K562 (cell line): ENCODE results near the gene ADAP1. TPM values are rescaled to one million over a fixed set of nuclear protein-coding genes. Genes with fewer than 3 reads are reported as not detected.

Experiments used
- HCFC1 ChIP-seq: IDR thresholded peaks from 2 replicates; pipeline ENCODE4 v1.6.1; 2012; ENCODE audit warnings: low read depth, low read length, improper control_type of control experiment
- NEUROD1 ChIP-seq: fragments of 150-350 bp; IDR thresholded peaks from 2 replicates; pipeline ENCODE4 v1.6.1; 2014; ENCODE audit warnings: borderline replicate concordance, low read length, low read depth; ENCODE audit not compliant: partially characterized antibody
- PML ChIP-seq: IDR thresholded peaks from 2 replicates; pipeline ENCODE4 v1.6.1; 2012; ENCODE audit warnings: low read length, inconsistent platforms
- POLR2AphosphoS2 ChIP-seq: IDR thresholded peaks from 2 replicates; pipeline ENCODE4 v1.6.1; 2012; ENCODE audit warnings: low read length, improper control_type of control experiment
- SIN3B ChIP-seq: fragments of 450-650 bp; IDR thresholded peaks from 2 replicates; pipeline ENCODE4 v1.6.1; 2017; ENCODE audit warnings: low read depth, mild to moderate bottlenecking, moderate library complexity
- TBL1XR1 ChIP-seq, 2 experiments: IDR thresholded peaks; 2 replicates each; pipeline ENCODE4 v1.6.1; 2012; ENCODE audit warnings: improper control_type of control experiment in 2 of 2, low read length in 2 of 2, mild to moderate bottlenecking in 1 of 2
- ZFX ChIP-seq: sonication (generic); formaldehyde crosslinking; IDR thresholded peaks from 2 replicates; pipeline ENCODE4 v1.8.0; 2022; ENCODE audit warnings: mild to moderate bottlenecking, missing genetic modification reagents, moderate library complexity
- ZNF184 ChIP-seq: sonication (generic); formaldehyde crosslinking; IDR thresholded peaks from 2 replicates; pipeline ENCODE4 v1.5.0; 2020; ENCODE audit warnings: missing genetic modification reagents
- ZNF23 ChIP-seq: fragments of 250-450 bp; sonication (Bioruptor Pico); IDR thresholded peaks from 2 replicates; pipeline ENCODE4 v1.4.0; 2020; ENCODE audit warnings: mild to moderate bottlenecking
- ZNF408 ChIP-seq: fragments of 250-450 bp; sonication (Bioruptor Pico); IDR thresholded peaks from 2 replicates; pipeline ENCODE4 v1.4.0; 2020; ENCODE audit warnings: low read depth, mild to moderate bottlenecking, moderate library complexity
- ZNF589 ChIP-seq: fragments of 200-800 bp; sonication (Bioruptor generic); IDR thresholded peaks from 2 replicates; pipeline ENCODE4 v1.6.1; 2016; ENCODE audit warnings: low read depth, missing genetic modification characterization, missing compliant biosample characterization
- ZNF76 ChIP-seq: fragments of 250-450 bp; sonication (Bioruptor Pico); IDR thresholded peaks from 2 replicates; pipeline ENCODE4 v1.4.0; 2020; ENCODE audit warnings: mild to moderate bottlenecking, moderate library complexity, borderline replicate concordance
- polyA plus RNA-seq, 8 experiments: library from polyadenylated mRNA; depleted of rRNA in 4 of 8; stranded (reverse) in 5 of 8; unstranded in 3 of 8; fragments of >200 nt; fragmentation: Nextera tagmentation in 2 of 8; fragmentation: Illumina TruSeq in 1 of 8; extraction: Ambion mirVana in 2 of 8; extraction: Trizol in 1 of 8; gene quantifications; 2 replicates each; pipeline versions ENCODE4 v1.2.1 to v1.2.3, GENCODE V29; 2011 to 2014; ENCODE audit warnings: inconsistent platforms in 1 of 8, missing spikeins in 1 of 8
- total RNA-seq, 7 experiments: library from RNA; depleted of rRNA in 6 of 7; stranded (reverse); fragments of >200 nt in 6 of 7; fragmentation: Illumina TruSeq in 2 of 7; extraction: Trizol in 2 of 7; gene quantifications; 2 replicates each; pipeline versions ENCODE4 v1.2.1 to v1.2.3, GENCODE V29; 2011 to 2021; ENCODE audit warnings: low replicate concordance in 1 of 7
- TF ChIP-seq, protein P1 (sequence below): fragments of 250-450 bp; sonication (Bioruptor Pico); IDR thresholded peaks from 2 replicates; pipeline ENCODE4 v1.8.0; 2021; ENCODE audit warnings: moderate library complexity, mild to moderate bottlenecking, inconsistent platforms
- TF ChIP-seq, protein P2 (sequence below): IDR thresholded peaks from 2 replicates; pipeline ENCODE4 v1.6.1; 2014; ENCODE audit warnings: antibody characterized with exemption
- TF ChIP-seq, protein P3 (sequence below): fragments of 200-800 bp; sonication (Bioruptor generic); IDR thresholded peaks from 2 replicates; pipeline ENCODE4 v1.6.1; 2017; ENCODE audit warnings: missing genetic modification characterization, missing compliant biosample characterization
- TF ChIP-seq, protein P4 (sequence below): fragments of 450-650 bp; IDR thresholded peaks from 2 replicates; pipeline ENCODE4 v1.6.1; 2018; ENCODE audit warnings: mild to moderate bottlenecking, low read depth; ENCODE audit not compliant: partially characterized antibody
- TF ChIP-seq, protein P5 (sequence below): fragments of 250-450 bp; sonication (Bioruptor Pico); IDR thresholded peaks from 2 replicates; pipeline ENCODE4 v1.5.0; 2021; ENCODE audit warnings: mild to moderate bottlenecking, borderline replicate concordance
- TF ChIP-seq, protein P6 (sequence below): fragments of 200-800 bp; sonication (Bioruptor generic); IDR thresholded peaks from 2 replicates; pipeline ENCODE4 v1.6.1; 2017; ENCODE audit warnings: missing genetic modification characterization, missing compliant biosample characterization

ADAP1 gene
- total and polyA plus RNA-seq, 9 of the 15 experiments (the other 6 are each of a cell fraction or from before 2014, with no cell fraction given): 0.27 to 1.4 (median 0.52) TPM; not detected in 3

DNA sequence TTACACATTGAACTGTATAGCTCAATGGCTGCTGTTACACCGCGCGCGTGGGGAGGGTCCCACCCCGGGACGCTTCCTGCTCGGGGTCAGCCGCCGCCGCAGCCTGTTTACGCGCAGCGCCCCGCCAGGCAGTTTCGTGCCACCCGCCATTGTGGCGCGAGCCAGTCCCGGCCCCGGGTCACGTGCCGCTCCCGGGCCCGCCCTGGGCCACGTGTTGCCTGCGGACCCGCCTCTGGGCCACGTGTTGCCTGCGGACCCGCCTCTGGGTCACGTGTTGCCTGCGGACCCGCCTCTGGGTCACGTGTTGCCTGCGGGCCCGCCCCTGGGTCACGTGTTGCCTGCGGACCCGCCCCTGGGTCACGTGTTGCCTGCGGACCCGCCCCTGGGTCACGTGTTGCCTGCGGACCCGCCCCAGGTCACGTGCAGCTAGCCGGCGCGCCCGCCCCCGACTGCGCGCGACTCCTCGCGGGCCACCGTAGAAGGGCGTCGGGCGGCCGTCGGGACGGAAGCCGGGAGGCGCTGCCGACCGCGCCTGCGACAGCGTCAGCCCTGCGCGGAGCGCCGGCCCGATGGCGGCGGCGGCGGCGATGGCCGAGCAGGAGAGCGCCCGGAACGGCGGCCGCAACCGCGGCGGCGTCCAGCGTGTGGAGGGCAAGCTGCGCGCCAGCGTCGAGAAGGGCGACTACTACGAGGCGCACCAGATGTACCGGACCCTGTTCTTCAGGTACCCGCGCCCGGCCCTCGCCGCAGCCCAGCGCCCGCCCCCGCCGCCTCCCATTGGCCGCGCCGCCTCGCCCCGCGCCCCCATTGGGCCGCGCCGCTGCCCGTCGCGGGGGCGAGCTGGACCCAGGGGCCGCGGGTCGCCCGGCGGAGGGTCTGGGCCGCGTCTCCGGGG, 78.2 kb downstream of the ADAP1 start, which contains the start of gene GET4 (continued):
- peak; percentile 76 for TF ChIP-seq ZFX (CRISPR knock-in tag)
- TF ChIP-seq, protein P1, sequence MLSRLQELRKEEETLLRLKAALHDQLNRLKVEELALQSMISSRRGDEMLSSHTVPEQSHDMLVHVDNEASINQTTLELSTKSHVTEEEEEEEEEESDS (CRISPR knock-in tag): no peak
- no peak; the same call in 1 of the 2 replicates for TF ChIP-seq PML
- TF ChIP-seq, protein P2, sequence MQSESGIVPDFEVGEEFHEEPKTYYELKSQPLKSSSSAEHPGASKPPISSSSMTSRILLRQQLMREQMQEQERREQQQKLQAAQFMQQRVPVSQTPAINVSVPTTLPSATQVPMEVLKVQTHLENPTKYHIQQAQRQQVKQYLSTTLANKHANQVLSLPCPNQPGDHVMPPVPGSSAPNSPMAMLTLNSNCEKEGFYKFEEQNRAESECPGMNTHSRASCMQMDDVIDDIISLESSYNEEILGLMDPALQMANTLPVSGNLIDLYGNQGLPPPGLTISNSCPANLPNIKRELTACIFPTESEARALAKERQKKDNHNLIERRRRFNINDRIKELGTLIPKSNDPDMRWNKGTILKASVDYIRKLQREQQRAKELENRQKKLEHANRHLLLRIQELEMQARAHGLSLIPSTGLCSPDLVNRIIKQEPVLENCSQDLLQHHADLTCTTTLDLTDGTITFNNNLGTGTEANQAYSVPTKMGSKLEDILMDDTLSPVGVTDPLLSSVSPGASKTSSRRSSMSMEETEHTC: peak; percentile 98
- TF ChIP-seq ZNF184 (CRISPR knock-in tag): no peak
- peak in 1 of 2 experiments; percentile 47; a peak in 1 of 4 replicates for TF ChIP-seq TBL1XR1 (IDR thresholded peaks at IDR 0.05; ENCODE audit: low read length in 2 of 2)
- no peak for TF ChIP-seq ZNF408 (CRISPR knock-in tag)
- TF ChIP-seq HCFC1: peak; percentile 78
- no peak for TF ChIP-seq ZNF76 (CRISPR knock-in tag)
- TF ChIP-seq, protein P3, sequence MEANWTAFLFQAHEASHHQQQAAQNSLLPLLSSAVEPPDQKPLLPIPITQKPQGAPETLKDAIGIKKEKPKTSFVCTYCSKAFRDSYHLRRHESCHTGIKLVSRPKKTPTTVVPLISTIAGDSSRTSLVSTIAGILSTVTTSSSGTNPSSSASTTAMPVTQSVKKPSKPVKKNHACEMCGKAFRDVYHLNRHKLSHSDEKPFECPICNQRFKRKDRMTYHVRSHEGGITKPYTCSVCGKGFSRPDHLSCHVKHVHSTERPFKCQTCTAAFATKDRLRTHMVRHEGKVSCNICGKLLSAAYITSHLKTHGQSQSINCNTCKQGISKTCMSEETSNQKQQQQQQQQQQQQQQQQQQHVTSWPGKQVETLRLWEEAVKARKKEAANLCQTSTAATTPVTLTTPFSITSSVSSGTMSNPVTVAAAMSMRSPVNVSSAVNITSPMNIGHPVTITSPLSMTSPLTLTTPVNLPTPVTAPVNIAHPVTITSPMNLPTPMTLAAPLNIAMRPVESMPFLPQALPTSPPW (CRISPR knock-in tag): peak; percentile 75
- peak; percentile 64; the same call in 1 of the 2 replicates for TF ChIP-seq POLR2AphosphoS2
- no peak for TF ChIP-seq ZNF23
- peak; percentile 81 for TF ChIP-seq NEUROD1
- peak; percentile 92 for TF ChIP-seq SIN3B
- peak; percentile 0; the same call in 1 of the 2 replicates for TF ChIP-seq ZNF589 (CRISPR knock-in tag)
- TF ChIP-seq, protein P4, sequence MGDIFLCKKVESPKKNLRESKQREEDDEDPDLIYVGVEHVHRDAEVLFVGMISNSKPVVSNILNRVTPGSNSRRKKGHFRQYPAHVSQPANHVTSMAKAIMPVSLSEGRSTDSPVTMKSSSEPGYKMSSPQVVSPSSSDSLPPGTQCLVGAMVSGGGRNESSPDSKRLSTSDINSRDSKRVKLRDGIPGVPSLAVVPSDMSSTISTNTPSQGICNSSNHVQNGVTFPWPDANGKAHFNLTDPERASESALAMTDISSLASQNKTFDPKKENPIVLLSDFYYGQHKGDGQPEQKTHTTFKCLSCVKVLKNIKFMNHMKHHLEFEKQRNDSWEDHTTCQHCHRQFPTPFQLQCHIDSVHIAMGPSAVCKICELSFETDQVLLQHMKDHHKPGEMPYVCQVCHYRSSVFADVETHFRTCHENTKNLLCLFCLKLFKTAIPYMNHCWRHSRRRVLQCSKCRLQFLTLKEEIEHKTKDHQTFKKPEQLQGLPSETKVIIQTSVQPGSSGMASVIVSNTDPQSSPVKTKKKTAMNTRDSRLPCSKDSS: no peak
- TF ChIP-seq, protein P5, sequence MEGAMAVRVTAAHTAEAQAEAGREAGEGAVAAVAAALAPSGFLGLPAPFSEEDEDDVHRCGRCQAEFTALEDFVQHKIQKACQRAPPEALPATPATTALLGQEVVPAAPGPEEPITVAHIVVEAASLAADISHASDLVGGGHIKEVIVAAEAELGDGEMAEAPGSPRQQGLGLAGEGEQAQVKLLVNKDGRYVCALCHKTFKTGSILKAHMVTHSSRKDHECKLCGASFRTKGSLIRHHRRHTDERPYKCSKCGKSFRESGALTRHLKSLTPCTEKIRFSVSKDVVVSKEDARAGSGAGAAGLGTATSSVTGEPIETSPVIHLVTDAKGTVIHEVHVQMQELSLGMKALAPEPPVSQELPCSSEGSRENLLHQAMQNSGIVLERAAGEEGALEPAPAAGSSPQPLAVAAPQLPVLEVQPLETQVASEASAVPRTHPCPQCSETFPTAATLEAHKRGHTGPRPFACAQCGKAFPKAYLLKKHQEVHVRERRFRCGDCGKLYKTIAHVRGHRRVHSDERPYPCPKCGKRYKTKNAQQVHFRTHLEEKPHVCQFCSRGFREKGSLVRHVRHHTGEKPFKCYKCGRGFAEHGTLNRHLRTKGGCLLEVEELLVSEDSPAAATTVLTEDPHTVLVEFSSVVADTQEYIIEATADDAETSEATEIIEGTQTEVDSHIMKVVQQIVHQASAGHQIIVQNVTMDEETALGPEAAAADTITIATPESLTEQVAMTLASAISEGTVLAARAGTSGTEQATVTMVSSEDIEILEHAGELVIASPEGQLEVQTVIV (CRISPR knock-in tag): no peak
- TF ChIP-seq, protein P6, sequence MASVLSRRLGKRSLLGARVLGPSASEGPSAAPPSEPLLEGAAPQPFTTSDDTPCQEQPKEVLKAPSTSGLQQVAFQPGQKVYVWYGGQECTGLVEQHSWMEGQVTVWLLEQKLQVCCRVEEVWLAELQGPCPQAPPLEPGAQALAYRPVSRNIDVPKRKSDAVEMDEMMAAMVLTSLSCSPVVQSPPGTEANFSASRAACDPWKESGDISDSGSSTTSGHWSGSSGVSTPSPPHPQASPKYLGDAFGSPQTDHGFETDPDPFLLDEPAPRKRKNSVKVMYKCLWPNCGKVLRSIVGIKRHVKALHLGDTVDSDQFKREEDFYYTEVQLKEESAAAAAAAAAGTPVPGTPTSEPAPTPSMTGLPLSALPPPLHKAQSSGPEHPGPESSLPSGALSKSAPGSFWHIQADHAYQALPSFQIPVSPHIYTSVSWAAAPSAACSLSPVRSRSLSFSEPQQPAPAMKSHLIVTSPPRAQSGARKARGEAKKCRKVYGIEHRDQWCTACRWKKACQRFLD (CRISPR knock-in tag): peak; percentile 93
